ENCODE results near the gene SLC16A5. TPM values are rescaled to one million over a fixed set of nuclear protein-coding genes. Genes with fewer than 3 reads are reported as not detected.
"Not testable (repeated sequence)": the region's sequence is repeated elsewhere in the genome, so short reads cannot be mapped to it uniquely, and the experiment has no call there.

The SLC16A5 gene
- total RNA-seq (2014; rRNA removed; shearing (Covaris generic)): 19.8 and 20.0 TPM in 2 replicates
- polyA plus RNA-seq (2014; cell fraction: nucleus; rRNA removed): 31.7 and 33.5 TPM in 2 replicates

- peak; percentile 94 for DNase-seq (ENCODE audit: extremely low read depth, low read depth)
Observed at GRCh38 chr17:75087558-75088453, at the start of gene SLC16A5. TSS of gene SLC16A5 (plus strand) at chr17:75087954. CDS start at chr17:75093637, 5,683 bp downstream.

GRCh38 chr17:75039238-75039637 is 48.5 kb upstream of the SLC16A5 start:
- no peak for DNase-seq (ENCODE audit: extremely low read depth, low read depth)

- DNase-seq (ENCODE audit: extremely low read depth, low read depth): no peak
Observed at GRCh38 chr17:75041656-75042280, 46.0 kb upstream of the SLC16A5 start.

GRCh38 chr17:75043789-75044188 is 44.0 kb upstream of the SLC16A5 start:
- DNase-seq (ENCODE audit: extremely low read depth, low read depth): not testable (repeated sequence)

- DNase-seq (ENCODE audit: extremely low read depth, low read depth): no peak
Observed at GRCh38 chr17:75044716-75045115, 43.0 kb upstream of the SLC16A5 start.

- DNase-seq (ENCODE audit: extremely low read depth, low read depth): not testable (repeated sequence)
Observed at GRCh38 chr17:75045946-75046406, 41.8 kb upstream of the SLC16A5 start.

- peak; percentile 95 for DNase-seq (ENCODE audit: extremely low read depth, low read depth)
Observed at GRCh38 chr17:75046407-75047289, 41.1 kb upstream of the SLC16A5 start, which contains the start of the genes ATP5PD and KCTD2. TSS of gene ATP5PD (minus strand) at chr17:75046969. CDS start at chr17:75042650, 4,319 bp downstream. TSS of gene KCTD2 (plus strand) at chr17:75047225. CDS start at chr17:75047251, 26 bp downstream.

GRCh38 chr17:75047398-75048098 is 40.2 kb upstream of the SLC16A5 start:
- no peak for DNase-seq (ENCODE audit: extremely low read depth, low read depth)

- no peak for DNase-seq (ENCODE audit: extremely low read depth, low read depth)
Observed at GRCh38 chr17:75048249-75048878, 39.4 kb upstream of the SLC16A5 start.

- no peak for DNase-seq (ENCODE audit: extremely low read depth, low read depth)
Observed at GRCh38 chr17:75049057-75049456, 38.7 kb upstream of the SLC16A5 start.

GRCh38 chr17:75049706-75050105 is 38.0 kb upstream of the SLC16A5 start:
- DNase-seq (ENCODE audit: extremely low read depth, low read depth): no peak

- DNase-seq (ENCODE audit: extremely low read depth, low read depth): no peak
Observed at GRCh38 chr17:75051941-75052340, 35.8 kb upstream of the SLC16A5 start.

- DNase-seq (ENCODE audit: extremely low read depth, low read depth): no peak
Observed at GRCh38 chr17:75059369-75060345, 28.1 kb upstream of the SLC16A5 start.

- no peak for DNase-seq (ENCODE audit: extremely low read depth, low read depth)
Observed at GRCh38 chr17:75060434-75061054, 27.2 kb upstream of the SLC16A5 start.

GRCh38 chr17:75061055-75061438 is 26.7 kb upstream of the SLC16A5 start:
- DNase-seq (ENCODE audit: extremely low read depth, low read depth): no peak

- DNase-seq (ENCODE audit: extremely low read depth, low read depth): no peak
Observed at GRCh38 chr17:75061618-75062017, 26.1 kb upstream of the SLC16A5 start.

- no peak for DNase-seq (ENCODE audit: extremely low read depth, low read depth)
Observed at GRCh38 chr17:75063201-75063600, 24.6 kb upstream of the SLC16A5 start.

- no peak for DNase-seq (ENCODE audit: extremely low read depth, low read depth)
Observed at GRCh38 chr17:75063626-75064025, 24.1 kb upstream of the SLC16A5 start.
